OCI-LY7 (cell line): ENCODE results near the gene SEC61A1. TPM values are rescaled to one million over a fixed set of nuclear protein-coding genes. Genes with fewer than 3 reads are reported as not detected.

Source experiments
- BruUV-seq: library from RNA; stranded (reverse); fragments of 400-500 nt; replicated peaks from 2 replicates; lab custom pipeline; 2021; lab: Mats Ljungman, UMichigan
- CTCF ChIA-PET: fragments of 300-600 bp; sonication (Branson Sonifier 250); formaldehyde crosslinking; loops from one replicate; lab custom pipeline; 2022; ENCODE audit warnings: antibody characterized with exemption; ENCODE audit not compliant: unreplicated experiment; lab: Charles Lee
- POLR2A ChIA-PET: fragments of 300-600 bp; sonication (Branson Sonifier 250); formaldehyde crosslinking; loops from one replicate; lab custom pipeline; 2022; ENCODE audit warnings: antibody characterized with exemption; lab: Charles Lee
- DNase-seq: peaks from one replicate; pipeline ENCODE4 v3.0.0-alpha.2; 2015; ENCODE audit warnings: low spot score
- H2AFZ ChIP-seq: fragments of 200-600 bp; sonication (generic), shearing (Covaris generic); 2 replicates; pipeline ENCODE4 v1.6.1; 2014; ENCODE audit warnings: mild to moderate bottlenecking, antibody characterized with exemption, low read length, moderate library complexity
- H3K27ac ChIP-seq: fragments of 200-600 bp; sonication (generic); 2 replicates; pipeline ENCODE4 v1.5.1; 2014; ENCODE audit warnings: mixed run types, low read depth, mild to moderate bottlenecking, moderate library complexity, low read length, inconsistent platforms; ENCODE audit not compliant: poor library complexity, severe bottlenecking
- H3K36me3 ChIP-seq: fragments of 200-600 bp; sonication (generic); 2 replicates; pipeline ENCODE4 v1.6.1; 2014; ENCODE audit warnings: mild to moderate bottlenecking, antibody characterized with exemption, low read length, moderate library complexity, mixed read lengths; ENCODE audit not compliant: insufficient read depth
- H3K4me1 ChIP-seq: fragments of 200-600 bp; sonication (generic); 2 replicates; pipeline ENCODE4 v1.5.1; 2014; ENCODE audit warnings: mild to moderate bottlenecking, low read length; ENCODE audit not compliant: insufficient read depth, poor library complexity, severe bottlenecking
- H3K4me2 ChIP-seq: fragments of 200-600 bp; sonication (generic); 2 replicates; pipeline ENCODE4 v1.6.1; 2014; ENCODE audit warnings: mild to moderate bottlenecking, low read length
- H3K4me3 ChIP-seq: fragments of 200-600 bp; sonication (generic); 2 replicates; pipeline ENCODE4 v1.5.1; 2014; ENCODE audit warnings: mild to moderate bottlenecking, low read depth, low read length; ENCODE audit not compliant: poor library complexity, severe bottlenecking
- H3K79me2 ChIP-seq: fragments of 200-600 bp; sonication (generic); 2 replicates; pipeline ENCODE4 v1.6.1; 2016; ENCODE audit warnings: low read depth, mild to moderate bottlenecking, low read length, moderate library complexity, mixed read lengths; ENCODE audit not compliant: insufficient read depth
- H3K9me2 ChIP-seq: fragments of 200-600 bp; sonication (generic); 2 replicates; pipeline ENCODE4 v1.6.1; 2016; ENCODE audit warnings: mild to moderate bottlenecking, low read length, mixed read lengths; ENCODE audit not compliant: insufficient read depth
- H3K9me3 ChIP-seq: fragments of 200-600 bp; sonication (generic); 2 replicates; pipeline ENCODE4 v1.6.1; 2014; ENCODE audit warnings: mild to moderate bottlenecking, mixed run types, low read length, mixed read lengths
- H4K20me1 ChIP-seq: fragments of 200-600 bp; sonication (generic); 2 replicates; pipeline ENCODE4 v1.6.1; 2014; ENCODE audit warnings: mild to moderate bottlenecking, antibody characterized with exemption, low read length, moderate library complexity, mixed read lengths; ENCODE audit not compliant: insufficient read depth
- CTCF ChIP-seq: fragments of 200-600 bp; sonication (generic); conservative IDR thresholded peaks from 2 replicates; pipeline ENCODE4 v1.5.1; 2014; ENCODE audit warnings: mild to moderate bottlenecking, antibody characterized with exemption, low read length, moderate library complexity, mixed read lengths
- EZH2phosphoT487 ChIP-seq: fragments of 200-600 bp; sonication (generic); IDR thresholded peaks from 2 replicates; pipeline ENCODE4 v1.6.1; 2018; ENCODE audit warnings: low read depth, borderline replicate concordance, mild to moderate bottlenecking, mixed run types, antibody characterized with exemption, low read length, moderate library complexity, mixed read lengths
- intact Hi-C: fragments of 100-400 bp; cut with micrococcal nuclease; formaldehyde crosslinking; loops from one replicate; pipeline ENCODE4 v1.10.0; 2022; ENCODE audit not compliant: unreplicated experiment
- total RNA-seq, 2 experiments: library from RNA; depleted of rRNA in 1 of 2; stranded (reverse); fragments of >200 nt in 1 of 2; shearing (Covaris generic) in 1 of 2; gene quantifications; 2 replicates each; pipeline ENCODE4 v1.2.3, GENCODE V29; 2014 to 2022

The SEC61A1 gene
- total RNA-seq, 2 experiments from 2014 or later, result 85.2 to 133 TPM

GRCh38 chr3:128069271-128069670 is 17.0 kb downstream of the SEC61A1 start:
- CTCF ChIA-PET, result no interaction called here
- no peak overlapping the region for H3K27ac ChIP-seq
- H3K9me2 ChIP-seq, result no peaks in the 10 kb centered on the region
- no peak overlapping the region for H3K4me3 ChIP-seq
- no peaks in the 10 kb centered on the region for H3K79me2 ChIP-seq
- no peak for DNase-seq
- POLR2A ChIA-PET, result no interaction called here
- intact Hi-C loops, result no loop called here
- no peaks in the 10 kb centered on the region for H3K4me1 ChIP-seq
- peaks cover 100% of the 10 kb centered on the region for H3K36me3 ChIP-seq
- no peak overlapping the region for H3K4me2 ChIP-seq
- H4K20me1 ChIP-seq, result peaks cover 3% of the 10 kb centered on the region; the same call in 1 of the 2 replicates
- no peak for TF ChIP-seq EZH2phosphoT487
- TF ChIP-seq CTCF, result no peak
- no peaks in the 10 kb centered on the region for H3K9me3 ChIP-seq
- no TSS peak for BruUV-seq
- no peak overlapping the region for H2AFZ ChIP-seq

GRCh38 chr3:128070898-128071591 is 18.8 kb downstream of the SEC61A1 start:
- intact Hi-C loops, result no loop called here
- TF ChIP-seq EZH2phosphoT487, result no peak
- TF ChIP-seq CTCF, result no peak
- peaks cover 97% of the 10 kb centered on the region for H3K36me3 ChIP-seq

GRCh38 chr3:128071771-128072453 is 19.7 kb downstream of the SEC61A1 start:
- intact Hi-C loops, result no loop called here

More at GRCh38 chr3:128070898-128071591, 18.8 kb downstream of the SEC61A1 start:
- CTCF ChIA-PET, result no interaction called here
- no TSS peak for BruUV-seq
- Histone ChIP-seq H3K9me2 (no peaks in the 10 kb centered on the region), H3K27ac (no peak overlapping the region), H3K4me3 (no peak overlapping the region), H3K4me2 (no peak overlapping the region), H3K9me3 (no peaks in the 10 kb centered on the region), H4K20me1 (no peaks in the 10 kb centered on the region), H3K79me2 (no peaks in the 10 kb centered on the region), H3K4me1 (no peaks in the 10 kb centered on the region), H2AFZ (no peak overlapping the region)
- no peak for DNase-seq
- POLR2A ChIA-PET, result no interaction called here

More at GRCh38 chr3:128071771-128072453, 19.7 kb downstream of the SEC61A1 start:
- BruUV-seq, result no TSS peak
- H3K79me2 ChIP-seq, result no peaks in the 10 kb centered on the region
- H3K27ac ChIP-seq, result no peak overlapping the region
- no peaks in the 10 kb centered on the region for H3K4me1 ChIP-seq
- H3K4me3 ChIP-seq, result no peak overlapping the region
- H3K4me2 ChIP-seq, result no peak overlapping the region
- no peaks in the 10 kb centered on the region for H3K9me3 ChIP-seq
- H2AFZ ChIP-seq, result no peak overlapping the region
- no peaks in the 10 kb centered on the region for H3K9me2 ChIP-seq
- DNase-seq, result no peak
- ChIA-PET POLR2A (no interaction called here), CTCF (no interaction called here)
- no peaks in the 10 kb centered on the region for H4K20me1 ChIP-seq
- peaks cover 94% of the 10 kb centered on the region for H3K36me3 ChIP-seq
- no peak for TF ChIP-seq EZH2phosphoT487
- no peak for TF ChIP-seq CTCF
